NCI-H510A treated with DMSO at 0.1 percent for 48 hours (cell line): ENCODE results near the gene GNA15.
A peak's percentile ranks its signal among the peaks of the same experiment; 100 is the strongest.

Experiments
- DNase-seq: peaks from one replicate; lab custom pipeline; 2025; lab: John Stamatoyannopoulos, UW

The GNA15 gene

GRCh38 chr19:3106509-3107141, 29.2 kb upstream of the GNA15 start:
- no peak for DNase-seq

- DNase-seq = no peak
These were observed 28.2 kb upstream of the GNA15 start for GRCh38 chr19:3107658-3108057.

- peak; percentile 21 for DNase-seq
These were observed 27.1 kb upstream of the GNA15 start for GRCh38 chr19:3108775-3109174.

GRCh38 chr19:3109491-3109890, 26.3 kb upstream of the GNA15 start:
- DNase-seq = no peak

- DNase-seq = no peak
These were observed 25.6 kb upstream of the GNA15 start for GRCh38 chr19:3110126-3110825.

- DNase-seq = no peak
These were observed 24.1 kb upstream of the GNA15 start for GRCh38 chr19:3111586-3112247.

- no peak for DNase-seq
These were observed 23.3 kb upstream of the GNA15 start for GRCh38 chr19:3112375-3113099.

- no peak for DNase-seq
These were observed 22.5 kb upstream of the GNA15 start for GRCh38 chr19:3113100-3114017.

- DNase-seq = no peak
These were observed 21.7 kb upstream of the GNA15 start for GRCh38 chr19:3114018-3114726.

GRCh38 chr19:3114811-3115210, 21.0 kb upstream of the GNA15 start:
- DNase-seq = no peak

GRCh38 chr19:3115411-3115810, 20.4 kb upstream of the GNA15 start:
- DNase-seq = no peak

- DNase-seq = no peak
These were observed 19.8 kb upstream of the GNA15 start for GRCh38 chr19:3115916-3116602.

- DNase-seq = no peak
These were observed 19.2 kb upstream of the GNA15 start for GRCh38 chr19:3116621-3117020.

GRCh38 chr19:3117716-3118115, 18.1 kb upstream of the GNA15 start:
- DNase-seq = no peak

- no peak for DNase-seq
These were observed 17.4 kb upstream of the GNA15 start for GRCh38 chr19:3118232-3119070.

GRCh38 chr19:3119071-3119595, 16.7 kb upstream of the GNA15 start:
- DNase-seq = no peak

GRCh38 chr19:3119693-3120380, 16.0 kb upstream of the GNA15 start:
- no peak for DNase-seq

GRCh38 chr19:3120611-3121276, 15.1 kb upstream of the GNA15 start:
- no peak for DNase-seq
